GM11168 (cell line): ENCODE data around the gene BTRC.

Source experiments
- in situ Hi-C: fragments of 300-500 bp; cut with MboI; formaldehyde crosslinking; loops from one replicate; pipeline ENCODE4 v1.12.0; 2022; ENCODE audit warnings: low sequenced_read_pairs; ENCODE audit not compliant: unreplicated experiment

The BTRC gene

DNA sequence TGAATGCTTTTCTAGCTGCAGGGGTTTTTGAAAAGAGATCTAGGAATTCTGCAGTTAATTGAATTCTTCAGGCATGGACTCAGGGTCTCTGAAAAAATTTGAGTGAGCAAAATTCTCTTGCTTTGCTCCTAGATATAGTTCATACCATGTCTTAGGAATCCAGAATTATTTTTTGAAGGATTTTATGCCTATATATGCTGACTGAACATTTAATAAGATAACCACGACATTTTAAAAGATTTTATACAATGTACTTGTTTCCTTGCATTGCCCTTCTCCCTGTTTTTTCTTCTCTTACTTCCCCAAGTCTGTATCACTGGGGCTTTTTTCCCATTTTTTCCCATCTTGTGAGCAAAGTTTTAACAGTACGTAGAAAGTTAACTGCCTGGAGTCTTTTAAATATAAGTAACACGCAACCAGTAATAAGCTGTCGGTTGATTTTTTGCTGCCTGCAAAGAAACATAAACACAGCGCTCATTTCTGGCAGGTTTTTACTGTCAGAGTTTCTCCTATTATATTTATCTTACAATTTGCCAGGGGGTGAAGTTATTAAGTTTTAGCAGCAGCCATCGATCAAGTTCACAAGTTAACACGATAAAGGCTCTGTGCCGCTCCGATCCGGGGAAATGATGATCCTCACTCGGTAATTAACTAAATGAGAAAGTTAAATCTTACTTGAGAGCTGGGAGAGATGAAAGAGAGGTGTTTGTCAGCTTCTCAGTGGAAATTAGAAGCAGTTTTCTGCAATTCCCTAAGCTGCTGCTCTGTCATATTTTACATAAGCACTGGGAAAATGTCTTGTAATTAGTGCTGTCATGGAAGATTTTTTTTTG lies 153.1 kb downstream of the BTRC start:
- in situ Hi-C loops = no loop called here

DNA sequence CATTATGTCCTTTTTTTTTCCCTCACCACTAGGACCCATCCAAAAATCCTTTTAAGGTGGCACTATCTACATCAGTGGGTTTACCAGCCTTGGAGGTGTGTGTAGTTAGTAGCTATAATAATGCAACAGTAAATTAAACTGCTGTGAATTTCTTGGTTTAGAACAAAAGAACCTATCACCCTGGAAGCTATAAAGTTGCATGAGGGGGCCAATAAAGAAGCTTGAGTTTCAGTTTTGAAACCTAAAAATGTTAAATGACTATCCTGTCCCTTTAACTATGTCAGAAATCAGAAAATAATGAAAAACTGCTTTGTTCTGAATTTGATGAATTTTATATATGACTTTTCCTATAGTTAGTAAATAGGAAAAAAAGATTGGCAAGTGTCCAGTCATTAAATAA lies 153.9 kb downstream of the BTRC start:
- in situ Hi-C loops = no loop called here

DNA sequence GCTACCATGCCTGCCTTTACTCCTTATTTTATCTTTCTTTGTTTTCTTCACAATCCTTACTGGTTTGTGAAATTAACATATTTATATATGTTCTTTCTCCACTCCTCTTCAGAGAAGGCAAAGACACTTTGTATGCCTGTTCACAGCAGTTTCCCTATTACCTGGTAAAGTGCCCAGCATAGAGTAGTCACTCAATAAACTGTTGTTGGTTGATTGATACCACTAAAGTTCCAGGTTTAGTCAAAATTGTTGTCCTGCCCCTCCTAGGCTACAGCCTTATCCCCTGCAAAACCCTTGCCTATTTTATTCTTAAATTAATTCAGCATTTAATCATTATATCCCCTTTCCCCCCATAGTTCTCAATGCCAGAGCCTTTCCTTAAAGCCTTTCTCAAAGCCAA lies 158.0 kb downstream of the BTRC start:
- in situ Hi-C loops = no loop called here

DNA sequence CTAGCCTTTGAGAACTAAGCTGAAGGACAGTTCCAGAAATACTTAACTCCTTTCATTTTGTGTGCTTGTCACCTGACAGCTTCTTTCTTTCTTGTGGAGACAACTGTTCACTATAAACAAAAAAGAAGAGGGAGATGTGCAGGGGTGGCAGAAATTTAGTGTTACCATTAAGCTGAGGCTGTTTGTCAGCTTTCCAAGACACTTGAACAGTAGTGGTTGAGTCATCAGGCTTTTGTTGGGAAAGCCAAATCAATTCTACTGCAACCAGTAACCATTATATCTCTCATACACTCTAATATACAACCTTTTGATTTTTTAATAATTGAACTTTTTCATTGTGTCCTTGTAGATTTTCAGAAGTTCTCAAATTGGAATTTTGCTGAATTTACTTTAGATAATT lies 158.8 kb downstream of the BTRC start:
- in situ Hi-C loops = no loop called here

DNA sequence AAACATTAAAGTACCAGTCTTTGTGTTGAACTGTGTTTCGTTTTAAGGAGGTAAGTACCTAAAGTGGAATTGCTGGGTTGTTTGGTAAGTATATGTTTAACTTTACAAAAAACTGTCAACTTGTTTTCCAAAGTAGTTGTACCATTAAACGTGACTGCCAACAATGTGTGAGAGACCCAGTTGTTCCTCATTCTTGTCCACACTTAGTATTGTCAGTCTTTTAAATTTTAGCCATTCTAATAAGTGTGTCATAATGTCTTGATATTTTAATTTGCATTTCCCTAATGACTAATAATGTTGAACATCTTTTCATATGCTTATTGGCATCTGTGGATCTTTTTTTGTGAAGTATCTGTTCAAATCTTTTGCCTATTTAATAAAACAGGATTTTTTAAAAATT lies 159.8 kb downstream of the BTRC start:
- in situ Hi-C loops = no loop called here

DNA sequence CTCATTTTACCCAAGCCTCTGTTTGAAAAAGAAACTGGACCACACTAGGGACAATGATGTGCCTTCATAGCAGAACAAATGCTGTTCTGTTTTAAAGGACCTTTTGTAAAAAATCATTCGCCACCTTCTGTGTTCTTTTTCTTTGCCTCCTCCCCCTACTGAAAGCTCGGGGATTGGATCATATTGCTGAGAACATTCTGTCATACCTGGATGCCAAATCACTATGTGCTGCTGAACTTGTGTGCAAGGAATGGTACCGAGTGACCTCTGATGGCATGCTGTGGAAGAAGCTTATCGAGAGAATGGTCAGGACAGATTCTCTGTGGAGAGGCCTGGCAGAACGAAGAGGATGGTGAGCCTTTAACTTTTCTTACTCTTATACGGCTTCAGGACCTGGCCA lies 171.9 kb downstream of the BTRC start:
- in situ Hi-C loops = no loop called here

DNA sequence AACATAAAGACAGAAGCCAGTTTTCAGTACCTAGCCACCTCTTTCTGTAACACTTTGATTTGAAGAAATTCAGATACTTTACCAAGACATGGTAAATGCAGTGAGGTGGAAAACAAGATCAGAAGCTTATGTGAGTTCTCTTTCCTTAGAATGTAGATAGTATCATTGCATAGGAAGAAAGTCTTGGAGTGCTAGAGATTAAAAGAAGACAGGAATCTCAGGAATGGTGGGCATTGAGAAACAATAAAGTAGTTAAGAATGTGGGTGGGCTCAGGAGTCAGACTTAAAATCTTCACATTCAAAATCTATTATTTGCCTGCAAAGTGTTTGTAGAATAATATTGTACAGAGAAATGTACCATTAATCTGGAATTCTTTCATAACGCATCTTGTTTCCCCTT lies 175.2 kb downstream of the BTRC start:
- in situ Hi-C loops = no loop called here

DNA sequence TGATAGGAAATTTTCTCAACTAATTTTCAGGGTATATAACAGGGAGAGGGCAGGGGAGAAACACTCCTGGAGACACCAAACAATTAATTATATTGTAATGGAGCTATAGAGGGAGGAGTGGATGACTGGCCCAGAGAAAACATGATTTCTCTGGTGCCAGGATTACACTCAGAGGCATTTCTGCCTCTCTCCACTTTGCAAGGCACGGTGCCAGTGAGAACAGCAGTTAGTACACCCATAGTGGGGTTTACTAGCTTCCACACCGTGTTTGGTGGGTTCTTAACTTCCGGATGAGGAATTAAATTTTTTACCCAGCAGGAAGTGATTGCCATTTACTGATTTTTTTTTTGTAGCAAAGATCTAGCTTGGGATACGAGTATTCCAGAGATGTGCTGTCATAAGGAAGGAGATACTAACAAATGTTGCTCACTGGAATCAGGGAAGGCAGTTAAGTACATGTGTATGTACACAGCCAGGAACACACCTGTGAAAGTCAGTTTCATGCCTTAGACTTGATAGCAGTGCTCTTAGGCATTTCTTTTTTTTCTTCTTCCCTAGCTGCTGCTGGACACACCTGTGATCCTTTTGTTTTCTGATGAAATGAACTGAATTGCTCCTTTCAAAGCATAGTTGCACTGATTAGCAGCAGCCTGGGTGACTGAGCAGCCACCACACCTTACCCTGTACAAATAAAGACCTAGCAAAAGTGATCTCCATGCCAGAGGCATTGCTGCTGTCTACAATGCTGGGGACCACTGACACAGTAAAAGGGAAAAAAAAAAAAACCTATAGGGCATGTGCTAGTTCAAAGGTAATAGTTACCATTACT lies 176.0 kb downstream of the BTRC start:
- in situ Hi-C loops = no loop called here

DNA sequence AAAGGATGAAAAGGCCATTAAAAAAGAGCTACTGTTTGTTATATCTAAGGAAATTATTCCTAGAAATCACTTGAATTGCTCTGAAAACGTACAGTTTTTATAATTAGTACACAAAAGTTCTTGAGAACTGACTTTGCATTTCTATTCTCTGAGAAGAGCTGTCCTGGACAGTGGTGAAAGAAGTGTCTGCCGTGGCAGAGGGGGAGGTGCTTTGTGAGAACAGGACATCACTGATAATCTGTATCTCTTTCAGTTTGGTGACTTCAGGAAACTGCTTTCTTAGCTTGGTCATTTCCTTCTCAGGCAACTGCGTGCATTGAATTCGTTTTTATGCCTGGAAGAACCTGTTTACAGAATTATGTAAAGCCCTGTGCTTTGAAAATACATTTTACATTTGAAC lies 182.0 kb downstream of the BTRC start:
- in situ Hi-C loops = no loop called here

DNA sequence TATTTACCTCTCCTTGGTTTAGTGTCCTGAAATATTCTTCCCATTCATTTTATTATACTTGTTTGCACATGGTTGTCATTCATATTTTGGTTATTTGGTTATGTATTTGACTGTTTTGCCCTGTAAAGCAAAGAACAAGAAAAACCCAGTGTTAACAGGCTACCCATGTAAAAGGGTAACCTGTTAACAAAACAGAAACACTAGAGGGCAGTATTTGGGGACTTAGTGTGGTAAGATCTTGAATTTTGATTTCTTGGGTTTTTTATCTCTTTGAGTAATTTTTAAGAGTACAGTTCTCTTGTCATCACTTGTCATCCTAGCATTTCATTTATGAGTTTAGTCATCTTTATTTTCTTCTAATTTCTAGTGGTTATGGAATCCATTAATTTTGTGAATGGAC lies 182.8 kb downstream of the BTRC start:
- in situ Hi-C loops = no loop called here

DNA sequence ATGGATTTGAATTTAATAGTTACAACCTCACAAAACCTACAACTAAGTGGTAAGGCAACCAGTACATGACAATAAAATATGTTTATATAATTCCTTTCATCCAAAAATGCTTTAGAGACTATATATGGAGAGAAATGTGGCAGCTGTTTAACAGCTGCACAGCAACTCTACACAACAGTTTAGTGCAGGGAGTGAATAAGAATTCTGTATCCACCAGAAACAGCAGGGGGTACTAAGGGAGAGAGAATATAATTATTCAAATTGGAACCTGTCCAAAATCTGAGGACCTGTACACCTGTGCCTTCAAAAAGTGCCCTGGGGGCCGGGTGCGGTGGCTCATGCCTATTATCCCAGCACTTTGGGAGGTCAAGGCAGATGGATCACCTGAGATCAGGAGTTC lies 184.5 kb downstream of the BTRC start:
- in situ Hi-C loops = no loop called here

DNA sequence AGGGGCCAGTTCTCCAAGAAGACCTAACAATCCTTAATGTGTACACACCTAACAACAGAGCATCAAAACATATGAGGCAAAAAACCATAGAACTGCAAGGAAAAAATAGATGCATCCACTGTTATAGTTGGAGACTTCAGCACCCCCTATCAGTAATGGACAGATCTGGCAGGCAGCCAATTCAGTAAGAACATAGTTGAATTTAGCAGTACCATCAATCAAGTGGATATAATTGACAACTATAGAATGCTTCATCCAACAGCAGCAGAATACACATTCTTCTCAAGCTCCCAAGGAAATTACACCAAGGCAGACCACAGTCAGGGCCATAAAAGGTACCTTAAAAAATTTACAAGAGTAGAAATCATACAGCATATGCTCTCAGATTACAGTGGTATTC lies 191.9 kb downstream of the BTRC start:
- in situ Hi-C loops = no loop called here

DNA sequence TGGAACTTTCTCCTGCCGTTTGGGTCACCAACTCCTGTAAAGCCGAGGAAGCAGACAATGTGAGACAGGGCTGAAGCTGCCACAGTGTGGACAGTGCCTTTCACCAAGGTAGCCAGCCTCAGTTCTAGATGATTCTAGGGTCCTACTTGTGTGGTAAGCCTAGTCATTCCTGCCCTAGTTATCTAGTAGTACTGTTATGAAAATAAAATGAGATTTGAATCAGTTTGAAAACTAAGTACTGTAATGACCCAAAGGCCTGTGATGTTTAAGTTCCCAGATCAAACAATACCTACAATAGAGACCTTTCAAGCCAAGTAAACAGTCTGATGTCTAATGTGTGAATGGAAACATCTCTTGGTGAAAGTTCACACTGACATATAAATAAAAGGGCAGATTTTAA lies 197.0 kb downstream of the BTRC start:
- in situ Hi-C loops = loop anchor here (25.0 kb wide), 1 partner anchor 264 kb away; no protein-coding TSS in a partner anchor

DNA sequence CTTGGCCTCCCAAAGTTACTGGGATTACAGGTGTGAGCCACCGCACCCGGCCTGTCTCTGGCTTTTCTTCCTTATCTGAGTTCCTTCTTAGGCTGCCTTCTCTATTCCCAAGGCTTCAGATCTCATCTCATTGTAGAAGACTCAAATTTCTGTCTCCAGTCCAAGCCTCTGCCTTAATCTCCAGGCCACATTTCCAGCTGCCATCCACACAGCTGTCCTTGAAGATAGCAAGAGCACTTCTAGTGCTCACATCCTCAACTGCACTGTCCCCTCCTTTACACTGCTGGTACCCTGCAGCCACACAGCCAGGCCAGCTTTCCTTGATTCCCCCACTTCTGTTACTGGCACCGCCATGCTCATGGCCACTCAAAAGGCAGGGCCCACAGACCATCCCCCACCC lies 198.5 kb downstream of the BTRC start:
- in situ Hi-C loops = loop anchor here (25.0 kb wide), 1 partner anchor 265 kb away; no protein-coding TSS in a partner anchor

DNA sequence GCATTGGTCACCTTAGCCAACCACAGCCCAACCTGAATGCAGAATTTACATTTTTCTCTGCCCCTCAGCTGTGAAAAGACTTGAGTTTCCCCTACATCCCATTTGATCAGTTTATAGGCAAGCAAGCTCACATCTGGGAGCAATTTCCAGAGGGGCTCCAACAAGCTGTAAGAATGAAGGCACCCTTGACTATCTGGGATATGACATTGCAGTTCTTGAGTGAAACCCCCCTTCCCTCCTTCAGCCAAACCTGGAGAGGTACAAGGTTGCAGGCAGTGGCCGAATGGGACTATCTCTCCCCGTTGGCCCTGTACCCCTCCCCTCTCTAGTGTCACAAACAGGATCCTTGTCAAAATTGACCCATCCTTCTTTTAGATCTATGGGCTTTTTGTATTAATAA lies 203.6 kb downstream of the BTRC start:
- in situ Hi-C loops = loop anchor here (25.0 kb wide), 1 partner anchor 270 kb away; no protein-coding TSS in a partner anchor

DNA sequence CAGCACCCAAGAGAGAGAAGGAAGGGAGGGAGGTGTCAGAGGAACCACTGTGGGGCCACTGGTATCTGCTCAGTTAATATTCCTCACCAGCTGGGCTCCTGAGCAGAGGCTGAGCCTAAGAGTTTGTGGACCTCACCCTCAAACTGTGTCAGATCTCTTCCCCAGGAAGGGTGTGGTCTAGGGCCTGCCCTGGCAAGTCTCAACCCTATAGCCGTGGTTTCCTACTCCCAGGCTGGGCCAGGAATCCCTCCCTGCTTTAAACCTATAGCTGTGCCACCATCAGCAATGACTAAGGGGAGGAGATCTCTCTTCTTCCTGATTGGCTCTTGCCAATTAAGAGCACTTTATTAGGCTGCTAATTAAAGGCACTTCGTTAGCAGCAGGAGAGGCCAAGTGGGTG lies 204.2 kb downstream of the BTRC start:
- in situ Hi-C loops = loop anchor here (25.0 kb wide), 1 partner anchor 271 kb away; no protein-coding TSS in a partner anchor

DNA sequence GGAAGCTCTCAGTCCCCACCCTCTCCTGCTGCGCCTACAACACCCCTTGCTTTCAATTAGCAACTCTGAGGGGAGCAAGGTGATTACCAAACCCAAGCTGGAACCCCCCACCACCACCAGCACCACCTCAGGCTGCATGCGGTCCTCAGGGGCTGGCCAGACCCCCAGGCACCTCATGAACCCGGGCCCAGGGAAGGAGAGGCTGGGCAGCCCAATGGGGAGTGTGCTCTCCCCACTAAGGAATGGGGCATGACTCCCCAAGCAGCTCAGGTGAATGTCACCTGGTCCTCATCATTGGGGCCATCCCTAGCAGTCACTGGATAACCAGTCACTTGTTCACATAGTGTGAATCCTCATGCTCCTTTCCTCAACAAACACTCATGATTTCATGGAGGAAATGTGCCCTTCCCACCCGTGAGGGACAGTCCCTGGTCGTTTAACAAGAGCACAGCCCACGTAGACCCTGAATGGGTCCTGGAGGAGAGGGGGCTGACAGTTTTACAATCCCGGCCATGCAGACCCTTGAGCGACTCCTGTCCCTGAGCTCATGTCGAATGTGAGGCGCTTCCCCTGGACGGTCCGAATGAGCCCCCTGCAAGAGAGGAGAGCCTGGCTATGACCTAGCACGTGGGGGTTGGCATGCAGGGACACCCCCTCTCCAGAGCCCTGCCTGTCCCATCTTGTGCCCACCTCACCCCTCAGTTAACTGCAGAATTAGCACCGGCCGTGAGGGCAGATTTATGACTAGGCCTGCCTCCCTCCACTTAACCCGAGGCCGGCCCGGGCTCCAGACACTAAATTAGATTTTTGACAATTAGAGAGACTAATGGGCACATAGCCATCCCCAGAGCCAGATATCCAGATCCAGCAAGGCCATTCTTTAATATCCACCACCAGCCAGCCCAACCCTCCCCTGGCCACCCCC lies 205.0 kb downstream of the BTRC start:
- in situ Hi-C loops = loop anchor here (25.0 kb wide), 1 partner anchor 272 kb away; no protein-coding TSS in a partner anchor

DNA sequence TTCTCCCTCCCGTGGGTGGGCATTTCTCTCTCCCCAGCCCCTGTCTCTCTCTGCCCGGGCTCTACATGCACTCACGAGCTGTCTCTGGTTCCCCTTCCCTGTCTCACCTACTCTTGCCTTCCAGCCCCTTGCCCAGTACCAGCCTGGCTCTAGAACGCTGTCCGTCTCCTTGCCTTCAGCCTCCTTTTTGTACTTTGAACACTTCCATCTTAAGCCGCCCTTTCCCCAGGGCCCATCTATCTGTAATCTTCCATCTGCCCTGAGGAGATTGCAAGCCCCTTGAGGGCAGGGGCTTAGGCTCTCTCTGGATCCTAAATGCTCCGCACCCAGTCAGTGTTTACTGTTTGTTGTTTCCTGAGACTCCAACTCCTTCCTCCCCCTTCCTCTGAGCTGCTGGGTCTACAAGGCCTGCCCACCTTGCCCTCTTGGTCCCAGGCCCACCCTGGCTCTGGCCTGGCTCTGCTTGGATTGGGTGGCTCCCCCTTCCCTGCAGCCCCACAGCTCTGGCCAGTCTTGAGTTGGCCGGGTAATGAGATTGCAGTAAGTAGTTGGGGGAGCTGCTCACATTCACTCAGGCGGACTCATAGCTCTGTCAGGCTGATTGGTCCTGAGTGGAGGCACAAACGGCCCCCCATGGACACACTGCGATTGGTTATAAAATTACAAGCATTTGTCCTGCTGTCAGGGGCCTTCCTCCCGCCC lies 205.8 kb downstream of the BTRC start:
- in situ Hi-C loops = loop anchor here (10.0 to 25.0 kb wide), 2 partner anchors 272 to 345 kb away; no protein-coding TSS in a partner anchor

DNA sequence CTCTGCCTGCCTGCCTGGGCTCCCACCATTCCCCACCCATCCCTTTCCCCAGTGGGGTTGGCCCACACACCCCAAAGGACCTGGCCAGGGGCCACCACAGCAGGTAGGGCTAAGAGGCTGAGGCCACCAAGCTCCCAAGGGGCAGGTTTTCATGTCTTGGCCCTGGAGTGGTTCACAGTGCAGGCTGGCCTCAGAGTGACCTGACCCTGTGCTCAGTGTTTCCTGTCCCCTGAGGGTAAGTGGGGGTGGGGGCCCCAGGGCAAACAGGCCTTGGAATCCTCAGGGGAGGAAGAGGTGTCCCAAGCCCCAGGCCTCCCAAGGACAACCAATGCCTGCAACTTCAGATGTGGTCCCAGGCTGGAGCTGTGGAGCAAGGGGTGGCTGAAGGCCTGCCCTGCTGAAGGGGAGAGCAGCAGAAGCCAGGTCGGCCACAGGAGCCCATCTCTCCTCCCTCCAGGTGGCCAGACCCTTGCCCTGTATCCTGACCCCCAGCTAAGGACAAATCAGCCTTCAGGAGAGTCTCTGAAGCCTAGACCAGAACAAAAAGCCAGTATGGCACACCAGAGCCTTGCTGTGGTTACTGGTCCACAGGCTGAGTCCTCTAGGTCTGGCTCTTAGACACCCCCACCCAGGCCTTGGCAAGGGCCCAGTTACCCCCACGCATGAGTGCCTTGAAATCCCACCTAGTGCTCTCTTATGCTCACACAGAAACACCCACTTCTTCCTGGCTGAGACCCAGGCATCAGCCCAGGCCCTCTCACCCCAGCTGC lies 206.5 kb downstream of the BTRC start:
- in situ Hi-C loops = loop anchor here (10.0 to 25.0 kb wide), 2 partner anchors 273 to 346 kb away; no protein-coding TSS in a partner anchor
